Ovary (tissue), 3 donors: ENCODE results near the gene COL4A4.

Source experiments
- CTCF ChIP-seq, 3 donors: fragments of 450-650 bp in 2 of 3; fragments of 200-600 bp in 1 of 3; IDR thresholded peaks; one replicate each; pipeline versions ENCODE4 v1.5.1 to v1.8.0; 2016 to 2022; ENCODE audit warnings: antibody characterized with exemption in 3 of 3, mild to moderate bottlenecking in 1 of 3
- POLR2A ChIP-seq: fragments of 450-650 bp; IDR thresholded peaks from one replicate; pipeline ENCODE4 v1.6.1; 2017; ENCODE audit warnings: antibody characterized with exemption, mild to moderate bottlenecking, moderate library complexity
- donor health status: DM: no; HTN: no; CAD: no.

- TF ChIP-seq POLR2A (no peak), CTCF (IDR thresholded peaks at IDR 0.05) (no peak)
Measured at GRCh38 chr2:227038550-227039189, 125.3 kb downstream of the COL4A4 start.
